B cell (primary cell): ENCODE measurements around the gene SAMD4B. TPM values are rescaled to one million over a fixed set of nuclear protein-coding genes. Genes with fewer than 3 reads are reported as not detected.

Experiments used
- ATAC-seq: fragments of 200-7000 bp; cut with Tn5 transposase; one replicate; pipeline ENCODE4 v1.10.0; 2021; ENCODE audit warnings: low read depth, mild to moderate bottlenecking, moderate number of reproducible peaks, moderate library complexity
- CTCF ChIA-PET: fragments of 350-600 bp; sonication (Branson Sonifier 250); formaldehyde crosslinking; loops from one replicate; lab custom pipeline; 2021; ENCODE audit warnings: antibody characterized with exemption, inconsistent platforms; lab: Charles Lee
- POLR2A ChIA-PET: fragments of 350-600 bp; sonication (Branson Sonifier 250); formaldehyde crosslinking; loops from one replicate; lab custom pipeline; 2021; ENCODE audit warnings: antibody characterized with exemption; lab: Charles Lee
- DNase-seq: peaks from one replicate; pipeline ENCODE4 v3.0.0; 2013
- H2AFZ ChIP-seq: 2 replicates; pipeline ENCODE4 v1.6.1; 2012; ENCODE audit warnings: mild to moderate bottlenecking, low read depth, low read length; ENCODE audit not compliant: insufficient read depth, poor library complexity, severe bottlenecking
- H3K27ac ChIP-seq, 2 donors: 1 replicate in 1 of 2; 2 replicates in 1 of 2; pipeline ENCODE4 v1.5.1; 2012 to 2013; ENCODE audit warnings: low read length in 2 of 2, mild to moderate bottlenecking in 2 of 2, moderate library complexity in 1 of 2
- H3K27me3 ChIP-seq, 4 experiments: fragments of 200-600 bp in 1 of 4; sonication (generic) in 1 of 4; replicated peaks in 1 of 4; 1 replicate in 2 of 4; 2 replicates in 2 of 4; pipeline versions ENCODE4 v1.6.1 to v1.7.0; 2013 to 2016; ENCODE audit warnings: low read length in 3 of 4, mild to moderate bottlenecking in 2 of 4, mixed read lengths in 1 of 4, moderate library complexity in 1 of 4; ENCODE audit not compliant: insufficient read depth in 4 of 4, control insufficient read depth in 3 of 4; ENCODE audit errors: control extremely low read depth in 1 of 4
- H3K36me3 ChIP-seq, 2 experiments: replicated peaks in 1 of 2; 1 replicate in 1 of 2; 2 replicates in 1 of 2; pipeline versions ENCODE4 v1.6.1 to v1.7.1; 2013; ENCODE audit warnings: low read length in 1 of 2; ENCODE audit not compliant: insufficient read depth in 2 of 2, control insufficient read depth in 1 of 2; ENCODE audit errors: control extremely low read depth in 1 of 2, extremely low read depth in 1 of 2
- H3K4me1 ChIP-seq, 2 donors: fragments of 200-600 bp in 1 of 2; sonication (generic) in 1 of 2; 1 replicate in 1 of 2; 2 replicates in 1 of 2; pipeline versions ENCODE4 v1.5.1 to v1.6.1; 2013 to 2017; ENCODE audit warnings: low read length in 2 of 2; ENCODE audit not compliant: control insufficient read depth in 2 of 2, insufficient read depth in 2 of 2
- H3K4me2 ChIP-seq: replicated peaks from 2 replicates; pipeline ENCODE3; 2012; ENCODE audit warnings: mild to moderate bottlenecking, low read depth, low read length; ENCODE audit not compliant: poor library complexity, severe bottlenecking
- H3K4me3 ChIP-seq, 5 experiments: fragments of 200-600 bp in 1 of 5; sonication (generic) in 1 of 5; 1 replicate in 3 of 5; 2 replicates in 2 of 5; pipeline versions ENCODE4 v1.5.1 to v1.7.0; 2011 to 2016; ENCODE audit warnings: low read length in 4 of 5, mild to moderate bottlenecking in 4 of 5, low read depth in 2 of 5, control low read depth in 1 of 5, moderate library complexity in 1 of 5; ENCODE audit not compliant: insufficient read depth in 1 of 5; ENCODE audit errors: control extremely low read depth in 1 of 5, extremely low read depth in 1 of 5
- H3K79me2 ChIP-seq: fragments of 200-600 bp; sonication (generic); one replicate; pipeline ENCODE4 v1.6.0; 2016; ENCODE audit warnings: low read length; ENCODE audit not compliant: control insufficient read depth, insufficient read depth
- H3K9ac ChIP-seq: fragments of 200-600 bp; sonication (generic); 2 replicates; pipeline ENCODE4 v1.6.1; 2017; ENCODE audit warnings: mild to moderate bottlenecking, low read length, moderate library complexity
- H3K9me3 ChIP-seq, 3 donors: one replicate each; pipeline versions ENCODE4 v1.6.1 to v1.7.1; 2013; ENCODE audit warnings: low read length in 2 of 3; ENCODE audit not compliant: control insufficient read depth in 2 of 3, insufficient read depth in 1 of 3; ENCODE audit errors: control extremely low read depth in 1 of 3
- H4K20me1 ChIP-seq: 2 replicates; pipeline ENCODE4 v1.6.0; 2012; ENCODE audit warnings: mild to moderate bottlenecking, low read length; ENCODE audit not compliant: insufficient read depth, control insufficient read depth, poor library complexity, severe bottlenecking
- H3K27ac Mint-ChIP-seq: one replicate; pipeline ENCODE4 v1.8.0; 2021; ENCODE audit warnings: mixed read lengths
- H3K27me3 Mint-ChIP-seq: one replicate; pipeline ENCODE4 v1.8.0; 2021; ENCODE audit warnings: mixed read lengths
- H3K4me1 Mint-ChIP-seq: one replicate; pipeline ENCODE4 v1.8.0; 2021; ENCODE audit warnings: mixed read lengths
- H3K4me3 Mint-ChIP-seq: one replicate; pipeline ENCODE4 v1.8.0; 2021; ENCODE audit warnings: mixed read lengths
- H3K9me3 Mint-ChIP-seq: one replicate; pipeline ENCODE4 v1.8.0; 2022; ENCODE audit warnings: mixed read lengths; ENCODE audit not compliant: insufficient read depth
- CTCF ChIP-seq: fragments of 200-600 bp; IDR thresholded peaks from one replicate; pipeline ENCODE4 v1.8.0; 2022; ENCODE audit warnings: antibody characterized with exemption, mild to moderate bottlenecking
- EZH2 ChIP-seq: IDR thresholded peaks from 2 replicates; pipeline ENCODE4 v1.6.1; 2012; ENCODE audit warnings: borderline replicate concordance, low read depth, mild to moderate bottlenecking, moderate library complexity, low read length; ENCODE audit not compliant: insufficient read depth, poor library complexity, severe bottlenecking
- WGBS: methylation state at CpG from one replicate; pipeline ENCODE4 v1.1.5; 2013; ENCODE audit warnings: missing lambda C conversion rate; ENCODE audit not compliant: insufficient coverage; 5-methylcytosine and 5-hydroxymethylcytosine counted together
- intact Hi-C: fragments of 100-400 bp; cut with micrococcal nuclease; formaldehyde crosslinking; loops from one replicate; pipeline ENCODE4 v1.10.0; 2022
- polyA plus RNA-seq: library from polyadenylated mRNA; depleted of rRNA; stranded (reverse); fragments of >200 nt; gene quantifications from 2 replicates; pipeline ENCODE4 v1.2.3, GENCODE V29; 2012
- total RNA-seq, 2 donors: library from RNA; stranded (reverse); fragments of 120-200 nt in 1 of 2; gene quantifications; 1 replicate in 1 of 2; 2 replicates in 1 of 2; pipeline versions ENCODE4 v1.2.3 to v1.2.4, GENCODE V29; 2013 to 2022

Gene SAMD4B
- total and polyA plus RNA-seq, 2 donors (not counting 1 experiment from before 2014, with no cell fraction given): 87.3 to 90.0 TPM

GRCh38 chr19:39307822-39308530 lies 34.2 kb upstream of the SAMD4B start:
- H3K4me1 Mint-ChIP-seq: no peaks in the 10 kb centered on the region
- no peak for ATAC-seq
- Histone ChIP-seq H3K9me3 (peaks cover 0 to 4% (median 0%) of the 10 kb centered on the region in 3 donors), H4K20me1 (no peaks in the 10 kb centered on the region), H3K79me2 (no peaks in the 10 kb centered on the region), H3K4me3 (no peak overlapping the region), H2AFZ (no peak overlapping the region), H3K9ac (no peak overlapping the region), H3K4me2 (no peak overlapping the region), H3K4me1 (no peaks in the 10 kb centered on the region), H3K27ac (no peak overlapping the region), H3K36me3 (peaks cover 0 to 3% of the 10 kb centered on the region in 2 experiments), H3K27me3 (no peaks in the 10 kb centered on the region)
- POLR2A ChIA-PET: interaction anchor here (0.8 kb wide), 1 partner anchor 208 kb away, joined by 4 read pairs; no protein-coding TSS in a partner anchor
- CTCF ChIA-PET: no interaction called here
- intact Hi-C loops: no loop called here
- no peaks in the 10 kb centered on the region for H3K9me3 Mint-ChIP-seq
- TF ChIP-seq EZH2 (no peak), CTCF (no peak)
- H3K27ac Mint-ChIP-seq: no peak overlapping the region
- H3K27me3 Mint-ChIP-seq: peaks cover 15% of the 10 kb centered on the region
- no peak overlapping the region for H3K4me3 Mint-ChIP-seq
- WGBS: 92% methylated on average over 82 of the region's 82 CpGs
- DNase-seq: no peak

- no peaks in the 10 kb centered on the region for H3K4me1 ChIP-seq
- Mint-ChIP-seq H3K4me1 (no peaks in the 10 kb centered on the region), H3K27me3 (peaks cover 13% of the 10 kb centered on the region), H3K4me3 (no peak overlapping the region), H3K27ac (no peak overlapping the region), H3K9me3 (no peaks in the 10 kb centered on the region)
- peaks cover 0 to 7% of the 10 kb centered on the region in 2 experiments for H3K36me3 ChIP-seq
- H3K79me2 ChIP-seq: no peaks in the 10 kb centered on the region
- no peak overlapping the region for H3K9ac ChIP-seq
- no peak for DNase-seq
- no peak overlapping the region for H2AFZ ChIP-seq
- 96% methylated on average over 18 of the region's 18 CpGs for WGBS
- intact Hi-C loops: no loop called here
- H3K9me3 ChIP-seq: peaks cover 0 to 4% (median 0%) of the 10 kb centered on the region in 3 donors
- ChIA-PET POLR2A (no interaction called here), CTCF (no interaction called here)
- H3K4me2 ChIP-seq: no peak overlapping the region
- H4K20me1 ChIP-seq: no peaks in the 10 kb centered on the region
- no peak overlapping the region for H3K4me3 ChIP-seq
- no peaks in the 10 kb centered on the region for H3K27me3 ChIP-seq
- no peak overlapping the region for H3K27ac ChIP-seq
- TF ChIP-seq CTCF (no peak), EZH2 (no peak)
- no peak for ATAC-seq
These were observed 33.5 kb upstream of the SAMD4B start for GRCh38 chr19:39308531-39309304.
